NCI-H510A (cell line): ENCODE results near the gene WNT6.

Experiments used
- DNase-seq: peaks from one replicate; lab custom pipeline; 2025; lab: John Stamatoyannopoulos, UW

Gene WNT6

DNA sequence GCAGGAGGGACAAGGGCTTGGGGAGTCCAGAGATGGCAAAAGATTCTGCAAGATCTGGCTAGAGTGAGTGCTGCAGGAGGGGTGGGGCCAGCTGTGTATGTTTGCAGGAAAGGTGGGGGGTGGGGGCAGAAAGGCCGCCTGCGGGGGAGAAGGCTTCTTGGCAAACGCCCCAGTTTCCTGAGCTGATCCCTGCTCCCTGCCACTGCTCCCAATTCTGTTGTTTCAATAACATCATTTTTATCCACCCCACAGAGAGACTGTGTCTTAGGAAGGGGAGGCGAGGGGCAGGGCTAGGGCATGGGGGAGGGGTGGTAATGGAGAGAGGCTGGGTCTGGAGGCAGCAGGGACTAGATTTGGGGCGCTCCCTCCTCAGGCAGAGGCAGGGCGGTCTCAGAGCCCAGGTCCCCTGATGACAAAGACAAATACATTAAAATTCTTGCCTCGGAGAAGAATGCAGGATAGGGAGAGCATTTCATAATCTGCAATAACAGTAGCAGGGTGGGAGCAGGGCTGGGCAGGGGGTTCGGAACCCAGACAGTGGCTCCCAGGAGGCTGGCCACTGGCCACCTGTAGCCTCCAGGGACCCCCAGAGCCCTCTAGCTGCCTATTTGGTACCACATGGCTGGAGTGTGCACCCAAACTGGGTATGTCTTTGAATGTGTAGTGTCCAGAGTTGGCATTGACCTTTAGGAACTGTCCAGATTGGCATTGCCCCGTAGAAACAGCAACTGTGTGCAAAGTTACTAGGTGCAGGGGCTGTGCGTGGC, 2.1 kb upstream of the WNT6 start:
- no peak for DNase-seq

DNA sequence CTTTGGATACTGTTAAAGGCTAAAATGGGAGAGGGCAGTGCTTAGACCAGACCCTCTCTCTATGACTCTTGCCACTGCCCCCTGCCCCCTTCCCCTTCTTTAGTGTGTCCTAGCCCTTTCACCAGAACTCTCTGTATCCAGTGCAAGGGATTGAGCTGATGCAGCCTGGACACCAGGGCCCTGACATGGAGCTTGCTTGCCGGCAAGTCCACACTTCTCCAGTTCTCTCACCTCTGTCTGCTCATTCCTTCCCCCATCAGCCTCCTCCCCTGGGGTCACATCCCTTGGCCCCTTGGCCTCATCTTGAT, 1.5 kb upstream of the WNT6 start:
- no peak for DNase-seq

DNA sequence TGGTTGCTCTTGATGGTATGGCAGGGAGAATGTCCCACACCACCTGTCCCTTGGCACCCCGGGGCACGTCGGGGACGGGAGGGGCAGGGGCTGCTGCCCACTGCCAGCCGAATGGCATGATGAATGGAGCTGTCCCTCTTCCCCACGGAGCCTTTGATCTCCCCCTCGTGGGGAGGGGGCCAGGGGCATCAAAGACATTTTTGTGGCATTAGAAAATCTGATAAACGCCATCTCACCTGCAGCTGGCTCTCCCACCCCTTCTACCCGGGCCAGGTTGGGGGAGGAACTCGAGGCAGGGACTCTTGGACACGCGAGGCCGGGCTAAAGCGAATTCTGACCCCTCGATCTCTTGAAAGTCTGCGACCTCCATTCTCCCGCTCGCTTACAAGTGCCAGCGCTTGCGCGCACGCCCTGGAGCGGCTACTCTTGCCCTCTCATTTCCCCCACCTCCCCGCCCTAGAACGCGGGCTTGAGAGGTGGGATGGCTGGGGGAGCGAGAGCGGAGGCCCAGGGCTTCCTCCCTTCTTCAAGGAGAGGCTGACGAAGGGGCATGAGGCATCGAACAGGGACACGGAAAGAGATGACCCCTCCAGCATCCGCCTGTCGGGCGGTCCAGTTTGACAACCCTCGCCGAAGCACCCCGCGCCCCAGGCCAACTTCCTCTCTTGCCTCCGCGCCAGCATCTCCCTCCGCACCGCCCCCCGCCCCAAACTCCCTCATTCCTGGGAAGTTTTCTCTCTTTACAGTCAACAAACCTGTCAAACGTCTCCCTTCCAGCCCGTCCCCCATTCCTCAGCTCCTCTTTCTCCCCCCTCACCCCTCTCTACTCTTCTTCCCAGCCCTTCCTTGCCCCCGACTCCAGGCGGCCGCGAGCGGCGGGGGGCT, 692 bp upstream of the WNT6 start:
- DNase-seq = no peak

DNA sequence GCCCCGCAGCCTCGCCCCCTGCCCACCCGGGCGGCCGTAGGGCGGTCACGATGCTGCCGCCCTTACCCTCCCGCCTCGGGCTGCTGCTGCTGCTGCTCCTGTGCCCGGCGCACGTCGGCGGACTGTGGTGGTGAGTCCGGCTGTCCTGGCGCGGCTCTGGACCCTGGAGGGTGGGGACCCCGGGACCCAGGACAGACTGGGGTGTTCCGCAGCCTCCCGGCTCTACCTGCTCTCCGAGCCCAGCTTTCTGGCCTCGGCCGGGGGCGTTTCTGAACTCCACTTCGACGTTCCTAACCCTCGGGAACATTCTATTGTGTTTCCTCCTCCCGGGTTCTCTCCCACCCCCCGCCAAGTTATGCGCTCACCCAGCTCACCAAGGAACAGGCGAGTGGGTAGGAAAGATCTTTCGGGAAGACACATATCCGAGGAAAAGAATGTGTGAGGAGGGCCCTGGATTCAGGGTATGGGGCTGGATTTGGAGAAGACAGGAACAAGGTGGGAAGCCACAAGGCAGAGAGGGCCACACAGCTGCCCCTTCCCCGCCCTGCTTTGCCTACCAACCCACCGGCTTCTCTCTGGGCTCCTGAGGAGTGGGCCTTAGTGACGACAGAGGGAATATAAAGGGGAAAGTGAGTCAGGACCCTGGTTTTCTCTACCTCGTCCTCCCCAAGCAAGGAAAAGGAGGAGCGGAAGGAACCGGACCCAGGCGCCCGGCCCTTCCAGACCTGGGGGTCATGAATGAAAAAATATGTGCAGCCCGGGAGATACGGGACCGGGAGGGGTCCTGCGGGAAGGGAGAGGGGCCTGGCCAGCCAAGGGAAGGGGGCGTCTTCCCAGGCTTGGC, 605 bp downstream of the WNT6 start:
- no peak for DNase-seq

DNA sequence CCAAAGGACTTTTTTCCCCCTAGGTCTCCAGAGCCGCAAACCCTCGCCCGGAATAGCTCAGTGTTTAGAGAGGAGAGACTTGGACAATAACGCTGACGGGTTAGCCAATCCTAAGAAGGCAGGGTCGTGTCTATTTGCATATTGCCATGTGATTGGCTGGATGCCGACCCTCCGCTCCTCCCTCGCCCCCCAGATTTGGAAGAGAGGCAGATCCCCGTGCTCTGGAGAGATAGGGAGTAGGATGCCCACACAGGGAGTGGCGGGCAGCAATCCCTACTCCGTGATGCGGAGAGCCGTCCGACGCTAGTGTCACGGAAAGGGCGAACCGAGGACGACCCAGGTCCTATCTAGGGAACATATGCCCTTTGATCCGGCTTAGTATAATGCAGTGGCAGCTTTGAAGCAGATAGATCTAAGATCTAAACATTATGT, 1.4 kb downstream of the WNT6 start:
- DNase-seq = peak; percentile 38

DNA sequence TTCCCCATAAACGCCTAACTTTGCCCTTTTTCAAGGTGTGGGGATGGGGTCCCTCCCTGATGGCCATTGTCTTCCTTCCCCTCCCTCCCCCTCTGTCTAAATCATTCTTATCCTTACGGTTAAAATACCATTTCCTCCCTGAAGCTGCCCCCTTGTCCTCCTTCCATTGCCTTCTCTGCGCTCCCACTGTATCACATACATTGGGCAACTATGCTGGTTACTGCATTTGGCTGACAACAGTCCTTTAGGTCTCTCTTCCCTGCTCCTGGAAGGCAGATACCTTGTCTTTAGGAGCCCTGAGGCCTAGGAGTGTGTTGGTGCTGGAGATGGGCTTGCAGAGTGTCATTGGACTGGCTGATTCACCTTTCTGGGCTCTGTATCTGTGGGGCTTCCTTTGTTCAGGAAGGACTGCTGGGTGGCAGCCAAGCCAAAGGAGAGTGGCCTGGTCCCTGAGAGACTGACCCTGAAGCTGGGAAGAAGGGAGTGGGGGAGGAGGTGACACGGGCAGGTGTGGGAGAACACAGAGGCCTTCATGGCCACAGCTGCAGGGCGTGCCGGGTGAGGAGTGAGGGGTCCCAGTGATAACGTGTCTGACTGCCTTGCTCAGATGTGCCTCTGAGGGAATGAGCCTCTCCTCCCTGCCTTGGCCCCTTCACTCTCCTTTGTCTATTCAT, 2.2 kb downstream of the WNT6 start:
- DNase-seq = no peak

DNA sequence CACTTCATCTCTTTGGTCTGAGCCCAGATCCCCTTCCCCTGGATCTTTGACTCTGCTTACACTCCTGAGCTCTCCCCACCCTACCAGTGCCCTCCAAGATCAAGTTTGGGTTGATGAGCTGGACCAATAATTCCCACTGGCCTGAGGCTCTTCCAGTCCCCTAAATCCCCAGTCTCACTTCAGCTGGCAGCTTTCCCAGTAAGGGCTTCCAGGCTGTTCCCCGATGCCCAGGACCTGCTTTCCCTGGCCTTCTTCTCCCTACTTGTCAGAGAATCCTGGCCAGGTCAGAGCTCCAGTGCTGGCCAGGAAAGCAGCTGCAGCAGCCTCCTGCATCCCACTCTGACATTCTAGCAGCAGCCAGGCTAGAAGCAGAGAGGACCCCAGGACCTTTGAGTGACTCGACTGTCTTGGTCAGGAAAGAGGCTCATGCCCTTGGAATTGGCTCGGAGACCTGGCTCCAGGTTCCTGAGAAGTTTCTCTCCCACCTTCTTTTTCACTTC, 3.5 kb downstream of the WNT6 start:
- no peak for DNase-seq

DNA sequence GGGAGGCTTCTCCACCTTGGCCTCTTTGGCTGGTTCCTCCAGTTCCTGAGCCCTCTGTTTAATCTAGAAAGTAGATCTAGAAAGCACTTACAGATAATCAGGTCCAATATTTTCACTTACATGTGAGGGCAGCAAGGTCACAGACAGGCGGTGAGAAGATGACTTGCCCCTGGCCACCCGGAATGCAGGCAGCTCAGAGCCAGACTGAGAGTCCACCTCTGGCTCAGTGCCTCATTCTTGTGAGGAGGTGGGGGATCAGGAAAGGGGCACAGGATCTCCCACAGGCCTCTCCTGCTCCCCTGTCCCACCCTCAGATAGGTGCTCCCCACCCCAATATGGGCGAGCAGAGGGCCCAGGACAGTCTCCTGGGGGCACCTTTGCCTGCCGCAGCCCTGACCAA, 5.8 kb downstream of the WNT6 start:
- no peak for DNase-seq

DNA sequence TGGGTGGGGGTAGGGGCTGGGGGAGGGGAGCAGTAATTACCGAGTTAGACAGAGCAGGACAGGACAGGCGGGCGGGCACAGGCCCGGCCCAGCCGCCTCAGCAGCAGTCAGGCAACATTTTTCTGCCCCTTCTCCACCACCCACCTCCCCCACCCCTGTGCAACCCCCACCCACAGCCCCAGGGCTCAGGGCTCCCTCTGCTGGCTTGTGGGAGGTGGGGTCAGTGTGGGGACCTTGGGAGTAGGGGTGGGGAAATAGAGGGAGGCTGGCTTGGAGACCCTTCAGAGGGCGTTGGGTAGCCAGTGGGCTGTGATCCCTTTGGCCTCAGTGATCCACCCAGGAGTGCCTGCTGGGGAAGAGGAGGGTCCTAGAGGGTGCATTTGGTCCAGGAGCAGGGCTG, 6.4 kb downstream of the WNT6 start:
- DNase-seq = no peak

DNA sequence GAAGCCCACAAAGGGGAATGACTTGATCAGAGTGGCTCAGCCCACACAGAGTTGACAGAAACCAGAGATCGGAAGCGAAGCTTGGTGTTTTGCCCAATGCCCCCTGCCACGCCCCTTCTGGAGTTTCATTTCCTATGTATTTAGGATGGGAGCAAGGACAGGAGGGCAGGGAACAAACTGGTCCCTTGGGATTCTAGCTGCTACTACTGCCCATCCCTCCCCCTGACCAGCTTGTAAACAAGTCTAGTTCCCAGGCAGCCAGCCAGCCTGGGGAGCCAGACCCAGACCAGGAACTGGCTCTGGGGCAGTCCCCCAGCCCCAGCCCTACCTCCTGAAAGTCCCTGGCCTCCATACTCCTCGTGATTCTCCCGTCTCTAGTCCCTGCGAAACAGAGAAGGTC, 8.3 kb downstream of the WNT6 start:
- DNase-seq = no peak

DNA sequence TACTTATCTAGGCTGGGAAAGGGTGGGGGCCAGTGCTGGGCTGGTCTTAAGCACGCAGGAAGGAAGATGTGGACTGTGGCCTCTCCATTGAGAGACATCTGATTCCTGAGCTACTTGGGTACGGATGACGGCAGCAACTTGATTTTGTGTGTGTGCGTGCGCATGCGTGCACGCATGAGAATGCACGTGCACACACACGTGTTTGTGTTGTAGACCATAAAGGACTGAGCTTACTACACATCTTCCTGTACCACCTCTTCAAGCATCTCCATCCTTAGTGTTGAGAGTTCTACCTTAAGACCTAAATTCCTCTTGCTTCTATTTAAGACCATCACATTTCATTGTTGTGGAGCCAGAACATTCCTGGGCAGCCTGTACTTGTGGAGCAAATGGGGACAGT, 9.5 kb downstream of the WNT6 start:
- no peak for DNase-seq

DNA sequence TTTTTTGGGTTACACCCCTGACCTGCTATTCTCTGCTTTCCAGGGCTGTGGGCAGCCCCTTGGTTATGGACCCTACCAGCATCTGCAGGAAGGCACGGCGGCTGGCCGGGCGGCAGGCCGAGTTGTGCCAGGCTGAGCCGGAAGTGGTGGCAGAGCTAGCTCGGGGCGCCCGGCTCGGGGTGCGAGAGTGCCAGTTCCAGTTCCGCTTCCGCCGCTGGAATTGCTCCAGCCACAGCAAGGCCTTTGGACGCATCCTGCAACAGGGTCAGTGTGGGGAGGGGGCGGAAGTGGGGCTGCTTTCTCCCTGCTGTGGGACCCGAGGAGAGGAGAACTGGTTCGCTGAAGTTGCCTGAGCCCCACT, 11.4 kb downstream of the WNT6 start:
- no peak for DNase-seq

DNA sequence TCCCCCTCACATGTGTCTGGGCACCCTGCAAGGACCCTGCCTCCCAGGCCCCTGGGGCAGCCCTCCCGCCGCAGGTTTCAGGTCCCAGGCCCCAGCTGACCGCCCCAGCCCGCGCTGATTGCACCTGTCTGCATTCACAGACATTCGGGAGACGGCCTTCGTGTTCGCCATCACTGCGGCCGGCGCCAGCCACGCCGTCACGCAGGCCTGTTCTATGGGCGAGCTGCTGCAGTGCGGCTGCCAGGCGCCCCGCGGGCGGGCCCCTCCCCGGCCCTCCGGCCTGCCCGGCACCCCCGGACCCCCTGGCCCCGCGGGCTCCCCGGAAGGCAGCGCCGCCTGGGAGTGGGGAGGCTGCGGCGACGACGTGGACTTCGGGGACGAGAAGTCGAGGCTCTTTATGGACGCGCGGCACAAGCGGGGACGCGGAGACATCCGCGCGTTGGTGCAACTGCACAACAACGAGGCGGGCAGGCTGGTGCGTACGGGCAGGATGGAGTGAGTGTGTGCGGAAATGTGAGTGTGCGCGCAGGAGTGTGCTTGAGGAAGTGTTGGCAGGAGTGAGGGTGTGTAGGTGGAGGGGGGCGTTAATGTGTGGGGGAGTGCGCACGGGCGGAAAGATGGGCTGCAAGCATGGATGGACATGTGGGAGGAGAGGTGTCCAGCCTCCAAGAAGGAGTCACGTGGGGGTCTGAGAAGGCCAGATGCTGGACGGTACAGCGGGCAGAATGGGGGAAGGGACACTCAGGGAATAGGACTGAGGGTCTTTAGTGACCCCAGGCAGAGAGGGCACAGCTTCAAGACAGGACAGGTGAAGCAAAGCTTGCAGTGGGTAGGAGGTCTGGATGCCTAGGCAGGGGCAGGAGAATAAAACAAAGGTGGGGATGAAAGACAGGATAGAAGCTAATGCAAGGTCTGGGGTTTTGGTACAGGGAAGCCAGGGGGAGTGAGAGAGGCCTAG, 12.0 kb downstream of the WNT6 start:
- DNase-seq = no peak

DNA sequence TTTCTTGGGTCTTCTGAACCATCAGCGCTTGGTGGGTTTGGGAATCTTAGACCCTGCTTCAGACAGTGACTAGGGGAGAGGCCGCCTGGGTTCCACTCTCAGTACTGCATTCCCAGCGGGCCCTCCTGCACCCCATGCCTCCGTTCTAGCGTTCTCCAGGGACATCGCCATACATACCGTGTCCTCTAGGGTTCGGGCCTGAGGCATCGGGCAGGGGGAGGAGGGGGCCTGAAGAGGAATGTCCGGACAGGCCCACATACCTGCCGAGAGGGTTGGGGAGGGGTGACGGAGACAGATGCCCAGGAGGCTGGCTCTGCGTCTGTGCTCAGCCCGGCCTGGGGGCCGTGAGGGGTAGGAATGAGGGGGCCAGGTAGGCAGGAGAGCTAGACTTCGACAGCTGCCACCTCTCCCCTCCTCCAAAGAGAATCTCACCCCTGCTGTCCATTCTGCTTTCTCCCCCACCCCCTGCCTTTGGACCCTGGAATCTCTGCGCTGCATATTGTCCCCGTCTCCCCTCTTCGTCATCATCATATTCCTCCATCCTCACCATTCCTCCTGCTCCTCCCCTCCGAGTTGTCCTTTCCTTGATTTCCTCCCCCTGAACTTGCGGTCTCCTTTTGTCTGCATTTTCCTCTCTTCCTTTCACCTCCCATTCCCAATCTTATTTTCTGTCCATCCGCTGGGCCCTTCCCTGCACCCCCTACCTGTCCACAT, 13.2 kb downstream of the WNT6 start:
- DNase-seq = no peak

DNA sequence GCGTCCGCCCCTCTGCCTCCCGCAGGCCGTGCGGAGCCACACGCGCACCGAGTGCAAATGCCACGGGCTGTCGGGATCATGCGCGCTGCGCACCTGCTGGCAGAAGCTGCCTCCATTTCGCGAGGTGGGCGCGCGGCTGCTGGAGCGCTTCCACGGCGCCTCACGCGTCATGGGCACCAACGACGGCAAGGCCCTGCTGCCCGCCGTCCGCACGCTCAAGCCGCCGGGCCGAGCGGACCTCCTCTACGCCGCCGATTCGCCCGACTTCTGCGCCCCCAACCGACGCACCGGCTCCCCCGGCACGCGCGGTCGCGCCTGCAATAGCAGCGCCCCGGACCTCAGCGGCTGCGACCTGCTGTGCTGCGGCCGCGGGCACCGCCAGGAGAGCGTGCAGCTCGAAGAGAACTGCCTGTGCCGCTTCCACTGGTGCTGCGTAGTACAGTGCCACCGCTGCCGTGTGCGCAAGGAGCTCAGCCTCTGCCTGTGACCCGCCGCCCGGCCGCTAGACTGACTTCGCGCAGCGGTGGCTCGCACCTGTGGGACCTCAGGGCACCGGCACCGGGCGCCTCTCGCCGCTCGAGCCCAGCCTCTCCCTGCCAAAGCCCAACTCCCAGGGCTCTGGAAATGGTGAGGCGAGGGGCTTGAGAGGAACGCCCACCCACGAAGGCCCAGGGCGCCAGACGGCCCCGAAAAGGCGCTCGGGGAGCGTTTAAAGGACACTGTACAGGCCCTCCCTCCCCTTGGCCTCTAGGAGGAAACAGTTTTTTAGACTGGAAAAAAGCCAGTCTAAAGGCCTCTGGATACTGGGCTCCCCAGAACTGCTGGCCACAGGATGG, 14.0 kb downstream of the WNT6 start:
- no peak for DNase-seq

DNA sequence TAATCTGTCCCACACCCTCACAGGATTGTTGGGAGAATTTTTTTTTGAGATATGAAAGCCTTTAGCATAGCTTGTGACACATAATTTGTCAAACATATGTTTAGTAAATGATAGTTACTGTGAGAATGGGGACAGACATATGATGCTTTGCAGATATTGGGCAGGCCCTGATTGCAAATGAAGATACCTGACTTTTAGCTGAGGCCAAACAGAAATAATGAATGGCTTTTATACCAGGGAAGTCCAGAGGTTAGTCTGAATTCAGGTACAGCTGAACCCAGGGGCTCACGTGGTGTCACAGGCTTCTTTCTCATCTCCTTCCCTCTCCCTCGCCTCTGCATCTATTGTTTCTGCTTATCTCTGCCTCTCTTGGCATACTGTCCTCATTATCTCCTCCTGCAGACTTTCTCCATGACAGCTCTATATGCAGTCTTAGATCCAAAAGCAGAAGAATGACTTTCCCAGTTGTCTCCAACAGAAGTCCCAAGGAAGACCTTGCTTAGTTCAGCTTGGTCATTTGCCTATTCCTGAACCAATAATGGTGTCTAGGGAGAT, 16.2 kb downstream of the WNT6 start:
- DNase-seq = no peak

DNA sequence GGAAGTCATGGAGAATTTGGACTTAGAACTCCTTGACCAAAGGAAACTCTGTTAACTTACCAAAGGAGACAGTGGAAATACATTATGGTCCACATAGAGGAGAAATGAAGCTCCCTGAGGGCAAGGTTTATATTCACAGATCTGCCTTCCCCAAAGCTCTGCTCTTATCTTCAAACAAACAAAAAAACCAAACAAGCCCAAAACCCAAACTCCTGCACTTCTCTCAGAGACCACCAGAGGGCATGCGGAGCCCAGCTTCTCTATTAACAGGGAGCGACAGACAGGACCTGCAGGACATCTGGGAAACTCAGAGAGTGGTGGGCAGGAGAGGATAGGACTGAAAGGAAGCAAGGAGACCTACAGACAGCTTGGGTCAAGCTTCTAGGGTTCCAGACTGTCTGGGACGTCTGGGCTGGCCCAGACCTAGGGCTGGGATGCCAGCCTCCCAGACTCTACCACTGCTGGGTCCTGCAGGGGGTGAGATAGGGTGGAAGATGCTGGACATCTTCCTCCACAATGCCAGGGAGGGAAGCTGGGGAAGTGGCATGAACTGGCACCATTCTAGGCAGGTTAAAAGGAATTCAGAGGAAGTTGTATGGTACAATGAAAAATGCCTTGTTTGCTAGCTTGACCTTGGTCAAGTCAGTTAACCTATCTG, 17.1 kb downstream of the WNT6 start:
- DNase-seq = no peak

DNA sequence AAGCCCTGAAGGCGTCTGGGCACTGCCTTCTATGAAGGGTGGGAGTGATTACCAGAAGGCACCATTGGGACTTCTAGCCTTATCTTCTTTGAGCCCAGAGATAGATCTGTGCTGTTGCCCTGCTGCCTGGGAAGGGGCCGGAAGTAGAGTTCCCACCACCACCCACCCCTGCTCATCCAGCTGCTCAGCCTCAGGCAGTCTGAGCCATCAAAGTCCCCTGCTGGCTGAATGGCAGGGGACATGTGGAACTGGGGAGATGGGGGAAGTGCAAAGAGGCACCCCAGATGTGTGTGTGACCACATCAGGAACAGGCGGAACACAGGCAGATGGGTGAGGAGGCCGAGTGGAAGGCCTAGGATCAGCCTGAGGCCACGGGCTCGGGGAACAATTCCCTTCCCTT, 17.7 kb downstream of the WNT6 start:
- DNase-seq = no peak
